Uterus (tissue), 4 donors: ENCODE data around the gene WIPF3. TPM values are rescaled to one million over a fixed set of nuclear protein-coding genes. Genes with fewer than 3 reads are reported as not detected.

Experiments used
- DNase-seq, 2 donors: peaks; one replicate each; pipeline ENCODE4 v3.0.0-alpha.2; 2019 to 2020
- H3K27ac ChIP-seq, 2 donors: fragments of 200-600 bp; sonication (generic); 1 replicate in 1 of 2; 2 replicates in 1 of 2; pipeline ENCODE4 v1.5.1; 2016 to 2018
- H3K27me3 ChIP-seq, 2 donors: fragments of 200-600 bp; sonication (generic); one replicate each; pipeline ENCODE4 v1.5.1; 2018 to 2019; ENCODE audit warnings: control low read depth in 1 of 2
- H3K36me3 ChIP-seq, 2 donors: fragments of 200-600 bp; sonication (generic); one replicate each; pipeline ENCODE4 v1.5.1; 2019; ENCODE audit warnings: control low read depth in 1 of 2
- H3K4me1 ChIP-seq, 2 donors: fragments of 200-600 bp; sonication (generic); one replicate each; pipeline ENCODE4 v1.5.1; 2018 to 2019; ENCODE audit warnings: control low read depth in 1 of 2
- H3K4me3 ChIP-seq, 2 donors: fragments of 200-600 bp; sonication (generic); 1 replicate in 1 of 2; 2 replicates in 1 of 2; pipeline ENCODE4 v1.5.1; 2018 to 2019; ENCODE audit warnings: mild to moderate bottlenecking in 1 of 2
- H3K9me3 ChIP-seq, 2 donors: fragments of 200-600 bp; sonication (generic); one replicate each; pipeline ENCODE4 v1.5.1; 2019; ENCODE audit warnings: control low read depth in 1 of 2
- CTCF ChIP-seq, 4 experiments: fragments of 200-600 bp in 2 of 4; fragments of 450-650 bp in 2 of 4; sonication (generic) in 2 of 4; IDR thresholded peaks; one replicate each; pipeline ENCODE4 v1.5.1; 2016 to 2019; ENCODE audit warnings: antibody characterized with exemption in 4 of 4, mild to moderate bottlenecking in 2 of 4, moderate library complexity in 1 of 4
- POLR2A ChIP-seq, 2 donors: fragments of 450-650 bp; IDR thresholded peaks; one replicate each; pipeline ENCODE4 v1.6.1; 2016; ENCODE audit warnings: antibody characterized with exemption in 2 of 2, mild to moderate bottlenecking in 1 of 2, moderate library complexity in 1 of 2
- intact Hi-C: fragments of 100-400 bp; cut with DNase I; formaldehyde crosslinking; loops from one replicate; pipeline ENCODE4 v1.15.1; 2023; ENCODE audit warnings: low total_unique reads
- total RNA-seq, 4 donors: library from RNA; depleted of rRNA in 3 of 4; stranded (reverse); fragments of >200 nt in 3 of 4; gene quantifications; one replicate each; pipeline versions ENCODE4 v1.1.0 to v1.2.4, GENCODE V29; 2014 to 2023
- donor health status: DM: yes; HTN: yes; CAD: no.

Gene WIPF3
- total RNA-seq, 4 donors from 2014 or later = 0.35 to 5.4 (median 2.4) TPM

GRCh38 chr7:29805031-29805430 lies 1.3 kb upstream of the WIPF3 start:
- TF ChIP-seq POLR2A (IDR thresholded peaks at IDR 0.05) = no peak
- no peak for TF ChIP-seq CTCF (IDR thresholded peaks at IDR 0.05)
- Histone ChIP-seq H3K27ac (no peak overlapping the region), H3K4me1 (no peaks in the 10 kb centered on the region), H3K4me3 (no peak overlapping the region), H3K9me3 (no peaks in the 10 kb centered on the region), H3K36me3 (no peaks in the 10 kb centered on the region), H3K27me3 (no peaks in the 10 kb centered on the region)
- no peak for DNase-seq
- intact Hi-C loops = no loop called here

GRCh38 chr7:29805886-29806207 lies 461 bp upstream of the WIPF3 start:
- DNase-seq = no peak
- intact Hi-C loops = no loop called here

GRCh38 chr7:29806995-29807841 lies 910 bp downstream of the WIPF3 start:
- Histone ChIP-seq H3K4me3 (peak overlapping the region; percentile 10 to 61), H3K27ac (no peak overlapping the region), H3K27me3 (no peaks in the 10 kb centered on the region), H3K9me3 (no peaks in the 10 kb centered on the region), H3K36me3 (no peaks in the 10 kb centered on the region), H3K4me1 (no peaks in the 10 kb centered on the region)
- intact Hi-C loops = no loop called here
- TF ChIP-seq CTCF (IDR thresholded peaks at IDR 0.05) = no peak
- no peak for TF ChIP-seq POLR2A (IDR thresholded peaks at IDR 0.05)
- no peak for DNase-seq

More at GRCh38 chr7:29805886-29806207, 461 bp upstream of the WIPF3 start:
- Histone ChIP-seq H3K4me1 (no peaks in the 10 kb centered on the region), H3K4me3 (peak overlapping the region in 1 of 2 donors; percentile 61), H3K36me3 (no peaks in the 10 kb centered on the region), H3K9me3 (no peaks in the 10 kb centered on the region), H3K27ac (no peak overlapping the region), H3K27me3 (no peaks in the 10 kb centered on the region)
- TF ChIP-seq POLR2A (IDR thresholded peaks at IDR 0.05) (no peak), CTCF (IDR thresholded peaks at IDR 0.05) (no peak)

- H3K27me3 ChIP-seq = no peaks in the 10 kb centered on the region
- H3K4me3 ChIP-seq = peak overlapping the region in 1 of 2 donors; percentile 61
- DNase-seq = no peak
- H3K4me1 ChIP-seq = no peaks in the 10 kb centered on the region
- TF ChIP-seq POLR2A (IDR thresholded peaks at IDR 0.05) (no peak), CTCF (IDR thresholded peaks at IDR 0.05) (no peak)
- H3K27ac ChIP-seq = no peak overlapping the region
- no peaks in the 10 kb centered on the region for H3K36me3 ChIP-seq
- H3K9me3 ChIP-seq = no peaks in the 10 kb centered on the region
- intact Hi-C loops = no loop called here
Observed at GRCh38 chr7:29808075-29808801, 1.9 kb downstream of the WIPF3 start.

- H3K27ac ChIP-seq = no peak overlapping the region
- H3K4me3 ChIP-seq = no peak overlapping the region
- intact Hi-C loops = no loop called here
- H3K9me3 ChIP-seq = no peaks in the 10 kb centered on the region
- DNase-seq = no peak
- H3K4me1 ChIP-seq = no peaks in the 10 kb centered on the region
- TF ChIP-seq CTCF (IDR thresholded peaks at IDR 0.05) = no peak
- no peak for TF ChIP-seq POLR2A (IDR thresholded peaks at IDR 0.05)
- no peaks in the 10 kb centered on the region for H3K36me3 ChIP-seq
- H3K27me3 ChIP-seq = no peaks in the 10 kb centered on the region
Observed at GRCh38 chr7:29809533-29810155, 3.3 kb downstream of the WIPF3 start.
